ENCODE measurements around the gene TUNAR. TPM values are rescaled to one million over a fixed set of nuclear protein-coding genes. Genes with fewer than 3 reads are reported as not detected.
"Not testable (repeated sequence)": the region's sequence is repeated elsewhere in the genome, so short reads cannot be mapped to it uniquely, and the experiment has no call there.

Gene TUNAR
- polyA plus RNA-seq, 3 donors from 2014 or later = not detected

GRCh38 chr14:95948558-95948981 is 71.9 kb downstream of the TUNAR start:
- no peaks in the 10 kb centered on the region for H3K9me3 Mint-ChIP-seq
- peaks cover 2 to 9% (median 3%) of the 10 kb centered on the region in 3 donors for H3K27me3 Mint-ChIP-seq (ENCODE audit: low read depth in 3 of 3)
- no peaks in the 10 kb centered on the region for H3K36me3 Mint-ChIP-seq
- no peaks in the 10 kb centered on the region for H3K4me1 Mint-ChIP-seq
- no peak for DNase-seq
- H3K27ac Mint-ChIP-seq = no peak overlapping the region
- no peak overlapping the region for H3K4me3 Mint-ChIP-seq

GRCh38 chr14:95951359-95951758 is 74.7 kb downstream of the TUNAR start:
- no peaks in the 10 kb centered on the region for H3K4me1 Mint-ChIP-seq
- H3K36me3 Mint-ChIP-seq = no peaks in the 10 kb centered on the region
- H3K27me3 Mint-ChIP-seq (ENCODE audit: low read depth in 3 of 3) = peaks cover 3 to 9% (median 4%) of the 10 kb centered on the region in 3 donors
- H3K9me3 Mint-ChIP-seq = no peaks in the 10 kb centered on the region
- H3K4me3 Mint-ChIP-seq = no peak overlapping the region
- DNase-seq = no peak
- no peak overlapping the region for H3K27ac Mint-ChIP-seq

- no peaks in the 10 kb centered on the region for H3K36me3 Mint-ChIP-seq
- DNase-seq = no peak
- H3K4me1 Mint-ChIP-seq = no peaks in the 10 kb centered on the region
- no peaks in the 10 kb centered on the region for H3K9me3 Mint-ChIP-seq
- no peak overlapping the region for H3K4me3 Mint-ChIP-seq
- no peak overlapping the region for H3K27ac Mint-ChIP-seq
- peaks cover 2 to 6% (median 3%) of the 10 kb centered on the region in 3 donors for H3K27me3 Mint-ChIP-seq (ENCODE audit: low read depth in 3 of 3)
These were observed 76.6 kb downstream of the TUNAR start for GRCh38 chr14:95953111-95953724.

- peaks cover 3 to 9% (median 8%) of the 10 kb centered on the region in 3 donors for H3K27me3 Mint-ChIP-seq (ENCODE audit: low read depth in 3 of 3)
- no peak overlapping the region for H3K27ac Mint-ChIP-seq
- H3K9me3 Mint-ChIP-seq = no peaks in the 10 kb centered on the region
- no peak for DNase-seq
- H3K4me3 Mint-ChIP-seq = no peak overlapping the region
- no peaks in the 10 kb centered on the region for H3K36me3 Mint-ChIP-seq
- no peaks in the 10 kb centered on the region for H3K4me1 Mint-ChIP-seq
These were observed 80.2 kb downstream of the TUNAR start for GRCh38 chr14:95956601-95957460.

- Mint-ChIP-seq H3K9me3 (no peaks in the 10 kb centered on the region), H3K27me3 (ENCODE audit: low read depth in 3 of 3) (peaks cover 3 to 7% (median 7%) of the 10 kb centered on the region in 3 donors)
- no peak for DNase-seq
These were observed 81.5 kb downstream of the TUNAR start for GRCh38 chr14:95958105-95958504.

GRCh38 chr14:95959317-95959716 is 82.7 kb downstream of the TUNAR start:
- H3K27me3 Mint-ChIP-seq (ENCODE audit: low read depth in 3 of 3) = peaks cover 3 to 6% (median 4%) of the 10 kb centered on the region in 3 donors
- no peak for DNase-seq
- no peaks in the 10 kb centered on the region for H3K9me3 Mint-ChIP-seq
- no peaks in the 10 kb centered on the region for H3K4me1 Mint-ChIP-seq
- no peak overlapping the region for H3K27ac Mint-ChIP-seq
- no peaks in the 10 kb centered on the region for H3K36me3 Mint-ChIP-seq
- no peak overlapping the region for H3K4me3 Mint-ChIP-seq

More at GRCh38 chr14:95958105-95958504, 81.5 kb downstream of the TUNAR start:
- H3K27ac Mint-ChIP-seq = no peak overlapping the region
- no peaks in the 10 kb centered on the region for H3K36me3 Mint-ChIP-seq
- no peaks in the 10 kb centered on the region for H3K4me1 Mint-ChIP-seq
- H3K4me3 Mint-ChIP-seq = no peak overlapping the region

GRCh38 chr14:95961481-95961880 is 84.8 kb downstream of the TUNAR start:
- no peak for DNase-seq
- H3K9me3 Mint-ChIP-seq = no peaks in the 10 kb centered on the region
- H3K27ac Mint-ChIP-seq = no peak overlapping the region
- H3K36me3 Mint-ChIP-seq = no peaks in the 10 kb centered on the region
- H3K4me3 Mint-ChIP-seq = no peak overlapping the region
- peaks cover 2 to 6% (median 4%) of the 10 kb centered on the region in 3 donors for H3K27me3 Mint-ChIP-seq (ENCODE audit: low read depth in 3 of 3)
- H3K4me1 Mint-ChIP-seq = no peaks in the 10 kb centered on the region

GRCh38 chr14:95964901-95965300 is 88.3 kb downstream of the TUNAR start:
- H3K4me3 Mint-ChIP-seq = no peak overlapping the region
- no peaks in the 10 kb centered on the region for H3K9me3 Mint-ChIP-seq
- H3K27me3 Mint-ChIP-seq (ENCODE audit: low read depth in 3 of 3) = peaks cover 4 to 10% (median 6%) of the 10 kb centered on the region in 3 donors
- H3K4me1 Mint-ChIP-seq = no peaks in the 10 kb centered on the region
- no peaks in the 10 kb centered on the region for H3K36me3 Mint-ChIP-seq
- no peak overlapping the region for H3K27ac Mint-ChIP-seq
- no peak for DNase-seq

- not testable (repeated sequence) for DNase-seq; H3K27ac Mint-ChIP-seq; H3K27me3 Mint-ChIP-seq (ENCODE audit: low read depth in 3 of 3); H3K4me1 Mint-ChIP-seq; H3K4me3 Mint-ChIP-seq; H3K9me3 Mint-ChIP-seq; H3K36me3 Mint-ChIP-seq
These were observed 91.4 kb downstream of the TUNAR start for GRCh38 chr14:95968048-95968447.

Other genes starting within 250 kb of the TUNAR start
- gene TCL1B, start 190.4 kb upstream of the TUNAR start, polyA plus RNA-seq = not detected
- 1 to 10 TPM; 1.2 to 3.2 (median 1.6) TPM for gene TCL1A, start 162.7 kb upstream of the TUNAR start, polyA plus RNA-seq
- gene C14orf132, start 162.5 kb downstream of the TUNAR start, polyA plus RNA-seq = not detected